Lower leg skin (tissue), 3 donors: ENCODE data around the gene TMEM229B.

Source experiments
- CTCF ChIP-seq, 3 donors: fragments of 450-650 bp; IDR thresholded peaks; one replicate each; pipeline ENCODE4 v1.5.1; 2016; ENCODE audit warnings: antibody characterized with exemption in 3 of 3, mild to moderate bottlenecking in 3 of 3, moderate library complexity in 2 of 3
- POLR2A ChIP-seq, 2 donors: fragments of 450-650 bp; IDR thresholded peaks; one replicate each; pipeline ENCODE4 v1.6.1; 2016 to 2017; ENCODE audit warnings: antibody characterized with exemption in 2 of 2, mild to moderate bottlenecking in 1 of 2, moderate library complexity in 1 of 2

- TF ChIP-seq CTCF (IDR thresholded peaks at IDR 0.05), result no peak
- TF ChIP-seq POLR2A (IDR thresholded peaks at IDR 0.05), result no peak
Measured at GRCh38 chr14:67442139-67442906, 46.2 kb downstream of the TMEM229B start.
